ENCODE data around the gene SIX2. TPM values are rescaled to one million over a fixed set of nuclear protein-coding genes. Genes with fewer than 3 reads are reported as not detected.

The SIX2 gene
- total RNA-seq, 1 donor from 2014 or later: not detected

DNA sequence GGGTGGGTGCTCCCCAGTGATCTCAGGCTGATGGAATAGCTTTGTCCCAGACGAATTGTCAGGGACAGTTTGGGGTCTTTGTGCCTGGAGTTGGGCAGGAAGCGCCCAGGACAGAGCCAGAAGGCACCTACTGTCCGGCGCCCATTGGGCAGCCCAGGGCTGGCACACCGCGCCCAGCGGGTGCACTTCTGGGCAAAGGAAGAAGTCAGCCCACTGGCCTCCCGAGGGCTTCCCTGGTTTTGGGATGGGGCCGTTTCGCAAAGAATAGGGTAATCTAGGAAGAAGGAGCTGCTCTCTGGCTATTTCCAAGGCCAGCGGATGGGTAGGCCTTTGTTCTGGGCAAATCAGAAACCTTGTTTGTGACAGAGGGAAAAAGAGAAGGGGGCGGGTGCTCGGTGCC lies 3.5 kb upstream of the SIX2 start:
- no peak for DNase-seq (ENCODE audit: low spot score)
- Histone ChIP-seq H4K20me1 (ENCODE audit: low read depth) (peaks cover 41% of the 10 kb centered on the region), H3K4me2 (peak overlapping the region; percentile 81), H3K27me3 (peaks cover 95% of the 10 kb centered on the region), H3K9me3 (ENCODE audit: low read depth) (no peaks in the 10 kb centered on the region), H3K36me3 (no peaks in the 10 kb centered on the region), H2AFZ (replicated peaks) (no peak overlapping the region), H3K4me3 (peak overlapping the region; percentile 58), H3K4me1 (peaks cover 34% of the 10 kb centered on the region), H3K9ac (no peak overlapping the region), H3K27ac (no peak overlapping the region), H3K79me2 (ENCODE audit: low read depth) (no peaks in the 10 kb centered on the region), H3F3A (ENCODE audit: low read depth) (peaks cover 44% of the 10 kb centered on the region)
- Mint-ChIP-seq H3K36me3 (no peaks in the 10 kb centered on the region), H3K4me3 (peak overlapping the region; percentile 80), H3K27me3 (ENCODE audit: insufficient read depth, low read depth) (peaks cover 68% of the 10 kb centered on the region), H3K27ac (no peak overlapping the region), H3K4me1 (peaks cover 28% of the 10 kb centered on the region), H3K9me3 (peaks cover 4% of the 10 kb centered on the region)
- TF ChIP-seq, protein P1, sequence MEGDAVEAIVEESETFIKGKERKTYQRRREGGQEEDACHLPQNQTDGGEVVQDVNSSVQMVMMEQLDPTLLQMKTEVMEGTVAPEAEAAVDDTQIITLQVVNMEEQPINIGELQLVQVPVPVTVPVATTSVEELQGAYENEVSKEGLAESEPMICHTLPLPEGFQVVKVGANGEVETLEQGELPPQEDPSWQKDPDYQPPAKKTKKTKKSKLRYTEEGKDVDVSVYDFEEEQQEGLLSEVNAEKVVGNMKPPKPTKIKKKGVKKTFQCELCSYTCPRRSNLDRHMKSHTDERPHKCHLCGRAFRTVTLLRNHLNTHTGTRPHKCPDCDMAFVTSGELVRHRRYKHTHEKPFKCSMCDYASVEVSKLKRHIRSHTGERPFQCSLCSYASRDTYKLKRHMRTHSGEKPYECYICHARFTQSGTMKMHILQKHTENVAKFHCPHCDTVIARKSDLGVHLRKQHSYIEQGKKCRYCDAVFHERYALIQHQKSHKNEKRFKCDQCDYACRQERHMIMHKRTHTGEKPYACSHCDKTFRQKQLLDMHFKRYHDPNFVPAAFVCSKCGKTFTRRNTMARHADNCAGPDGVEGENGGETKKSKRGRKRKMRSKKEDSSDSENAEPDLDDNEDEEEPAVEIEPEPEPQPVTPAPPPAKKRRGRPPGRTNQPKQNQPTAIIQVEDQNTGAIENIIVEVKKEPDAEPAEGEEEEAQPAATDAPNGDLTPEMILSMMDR (IDR thresholded peaks at IDR 0.05): no peak
- TF ChIP-seq EZH2 (IDR thresholded peaks at IDR 0.05) (no peak), EZH2phosphoT487 (IDR thresholded peaks at IDR 0.05) (no peak)

DNA sequence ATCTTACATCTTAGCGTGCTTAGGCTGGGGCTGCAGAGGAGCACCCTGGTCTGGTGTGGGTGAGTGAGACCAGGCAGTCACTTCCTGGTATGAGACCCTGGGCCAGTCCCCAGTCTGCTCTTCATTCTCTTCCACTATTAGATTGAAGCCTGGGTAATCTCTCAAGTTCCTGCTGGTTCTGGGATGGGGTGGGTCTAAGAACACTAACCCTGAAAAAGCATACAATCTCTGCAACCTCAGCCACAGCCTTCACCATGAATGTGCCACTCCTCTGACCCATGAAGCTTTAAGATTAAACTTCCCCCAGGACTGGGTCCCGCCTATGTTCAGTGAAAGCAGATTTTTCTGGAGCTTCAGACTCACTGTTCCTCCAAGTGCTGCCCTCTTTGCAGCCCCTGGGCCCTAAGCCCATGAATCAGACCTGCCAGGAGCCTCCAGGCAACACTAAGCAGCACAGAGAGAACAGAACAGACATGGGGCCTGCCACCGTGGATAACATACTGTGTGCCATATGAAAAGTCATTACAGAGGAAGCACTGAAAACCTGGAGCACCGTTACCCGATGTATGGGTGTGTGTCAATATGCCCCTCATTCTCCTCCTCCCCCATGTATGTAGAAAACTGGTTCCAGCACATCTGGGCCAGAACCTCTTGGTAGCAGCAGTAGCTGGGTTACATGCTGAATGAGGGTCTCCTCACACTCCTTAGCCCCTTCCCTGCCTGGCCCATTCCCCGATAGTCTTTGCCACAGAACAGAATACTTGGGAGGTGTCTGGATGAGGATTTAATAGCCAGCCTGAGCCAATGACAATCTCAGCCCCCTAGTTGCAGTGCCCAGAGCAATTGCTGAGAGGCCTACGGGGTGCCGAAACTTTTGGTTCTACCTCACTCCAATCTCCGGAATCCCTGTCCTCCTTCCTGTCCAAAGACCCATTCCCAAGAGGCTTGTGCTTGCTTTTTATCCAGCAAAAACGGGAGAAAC lies 2.7 kb upstream of the SIX2 start:
- H3K27ac ChIP-seq: no peak overlapping the region
- H3K4me3 ChIP-seq: no peak overlapping the region
- DNase-seq (ENCODE audit: low spot score): no peak
- no peak overlapping the region for H3K4me2 ChIP-seq
- Mint-ChIP-seq H3K36me3 (no peaks in the 10 kb centered on the region), H3K9me3 (peaks cover 6% of the 10 kb centered on the region), H3K4me1 (peaks cover 30% of the 10 kb centered on the region), H3K27me3 (ENCODE audit: insufficient read depth, low read depth) (peaks cover 75% of the 10 kb centered on the region), H3K4me3 (peak overlapping the region; percentile 60), H3K27ac (peak overlapping the region; percentile 35)
- peaks cover 49% of the 10 kb centered on the region for H3F3A ChIP-seq (ENCODE audit: low read depth)
- H3K9me3 ChIP-seq (ENCODE audit: low read depth): no peaks in the 10 kb centered on the region
- H3K79me2 ChIP-seq (ENCODE audit: low read depth): no peaks in the 10 kb centered on the region
- peaks cover 32% of the 10 kb centered on the region for H3K4me1 ChIP-seq
- no peak overlapping the region for H3K9ac ChIP-seq
- H3K36me3 ChIP-seq: no peaks in the 10 kb centered on the region
- H4K20me1 ChIP-seq (ENCODE audit: low read depth): peaks cover 49% of the 10 kb centered on the region
- H3K27me3 ChIP-seq: peaks cover 98% of the 10 kb centered on the region
- H2AFZ ChIP-seq (replicated peaks): no peak overlapping the region
- TF ChIP-seq EZH2 (IDR thresholded peaks at IDR 0.05) (no peak), EZH2phosphoT487 (IDR thresholded peaks at IDR 0.05) (no peak)
- TF ChIP-seq, protein P1 (IDR thresholded peaks at IDR 0.05): no peak

DNA sequence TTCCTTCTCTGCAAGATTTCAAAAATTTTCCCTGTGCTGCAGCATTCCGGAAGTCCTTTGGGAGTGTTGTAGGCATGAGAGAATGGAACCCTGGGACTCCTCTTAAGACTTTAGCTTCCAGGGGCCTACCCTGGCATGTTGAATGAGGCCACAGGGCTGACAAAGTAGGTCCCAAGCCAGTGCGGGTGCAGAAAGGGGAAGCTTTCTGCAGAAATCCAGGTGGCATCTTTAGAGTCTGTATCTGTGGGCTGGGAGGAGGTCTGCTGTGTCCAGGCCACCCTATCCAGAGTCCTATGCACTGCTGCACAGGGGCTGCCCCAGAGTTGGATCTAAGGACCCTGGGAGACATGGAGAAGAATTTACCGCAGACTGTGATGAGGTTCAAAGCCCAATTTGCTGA lies 1.9 kb upstream of the SIX2 start:
- H3K9me3 ChIP-seq (ENCODE audit: low read depth): no peaks in the 10 kb centered on the region
- H3K27ac ChIP-seq: no peak overlapping the region
- H4K20me1 ChIP-seq (ENCODE audit: low read depth): peaks cover 57% of the 10 kb centered on the region
- Mint-ChIP-seq H3K36me3 (peaks cover 3% of the 10 kb centered on the region), H3K4me3 (peak overlapping the region; percentile 83), H3K27ac (no peak overlapping the region), H3K4me1 (peaks cover 30% of the 10 kb centered on the region), H3K9me3 (peaks cover 9% of the 10 kb centered on the region), H3K27me3 (ENCODE audit: insufficient read depth, low read depth) (peaks cover 80% of the 10 kb centered on the region)
- no peak overlapping the region for H2AFZ ChIP-seq (replicated peaks)
- H3K36me3 ChIP-seq: no peaks in the 10 kb centered on the region
- peaks cover 32% of the 10 kb centered on the region for H3K4me1 ChIP-seq
- peak; percentile 21 for DNase-seq (ENCODE audit: low spot score)
- H3K9ac ChIP-seq: no peak overlapping the region
- peaks cover 98% of the 10 kb centered on the region for H3K27me3 ChIP-seq
- no peak for TF ChIP-seq EZH2 (IDR thresholded peaks at IDR 0.05)
- TF ChIP-seq, protein P1 (IDR thresholded peaks at IDR 0.05): no peak
- TF ChIP-seq EZH2phosphoT487 (IDR thresholded peaks at IDR 0.05): no peak
- peak overlapping the region; percentile 92 for H3K4me2 ChIP-seq
- H3K79me2 ChIP-seq (ENCODE audit: low read depth): no peaks in the 10 kb centered on the region
- peak overlapping the region; percentile 54 for H3K4me3 ChIP-seq
- H3F3A ChIP-seq (ENCODE audit: low read depth): peaks cover 49% of the 10 kb centered on the region

All from neural progenitor cell (in vitro differentiated cells).